Measurements from ENCODE around the gene BARHL1.

Gene BARHL1

DNA sequence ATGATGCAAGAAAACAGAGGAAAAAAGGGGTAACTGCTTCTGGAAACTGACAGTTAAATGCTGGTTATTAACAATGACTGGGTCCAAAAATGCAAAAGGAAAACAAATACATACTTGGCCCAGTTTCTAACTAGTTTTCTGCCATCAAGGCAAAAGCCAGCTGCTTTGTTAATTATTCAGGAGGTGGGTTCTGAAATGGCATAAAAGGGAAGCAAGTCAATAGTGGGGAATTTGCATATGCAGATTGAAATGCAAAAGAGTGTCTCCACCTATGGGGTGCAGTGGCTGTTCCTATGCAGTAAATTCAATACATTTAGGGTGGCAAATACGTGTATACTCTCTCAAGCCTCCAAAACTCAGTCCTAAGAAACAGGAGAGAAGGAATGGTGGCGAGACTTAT is 33.4 kb downstream of the BARHL1 start:
- DNase-seq (ENCODE audit: low read depth in 3 of 3): no peak

DNA sequence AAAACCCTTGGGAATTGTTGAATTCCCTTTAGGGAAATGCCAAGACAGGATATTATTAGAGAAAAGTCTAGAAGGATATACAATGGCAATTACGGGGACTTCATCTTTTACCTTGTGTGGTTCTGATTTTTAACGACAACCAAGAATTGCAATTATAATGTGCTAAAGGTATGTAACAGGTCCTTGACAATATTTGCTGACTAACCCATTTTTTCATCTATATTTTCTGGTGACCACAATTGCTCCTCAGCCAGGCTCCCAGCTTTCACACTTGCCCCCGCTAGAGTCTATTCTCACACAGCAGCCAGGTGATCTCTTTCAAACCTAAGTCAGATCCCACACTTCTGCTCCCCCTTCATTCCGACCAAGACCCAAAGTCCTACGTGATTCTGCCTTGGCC is 34.3 kb downstream of the BARHL1 start:
- no peak for DNase-seq (ENCODE audit: low read depth in 3 of 3)

DNA sequence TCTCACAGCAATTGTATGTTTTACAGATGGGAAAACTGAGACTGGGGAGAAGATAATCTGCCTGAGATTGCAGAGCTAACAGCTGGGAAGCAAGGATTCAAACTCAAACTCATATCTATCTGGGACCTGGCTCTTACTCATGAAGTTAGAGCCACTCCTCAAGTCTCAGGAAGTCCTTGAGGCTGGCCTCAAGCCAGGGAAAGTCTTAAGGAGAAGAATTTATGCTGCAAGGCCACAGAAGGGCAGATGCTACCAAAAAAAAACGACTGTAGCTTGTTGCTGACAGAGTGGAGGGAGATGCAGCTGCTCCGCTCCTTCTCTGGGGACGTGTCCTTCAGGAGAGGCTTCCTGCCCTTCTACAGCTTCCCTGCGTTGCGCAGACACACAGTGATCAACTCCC is 39.8 kb downstream of the BARHL1 start:
- no peak for DNase-seq (ENCODE audit: low read depth in 3 of 3)

GRCh38 chr9:132626285-132626684 is 43.9 kb downstream of the BARHL1 start:
- DNase-seq (ENCODE audit: low read depth in 3 of 3): no peak

GRCh38 chr9:132627106-132627505 is 44.7 kb downstream of the BARHL1 start:
- no peak for DNase-seq (ENCODE audit: low read depth in 3 of 3)

GRCh38 chr9:132627594-132627993 is 45.2 kb downstream of the BARHL1 start:
- no peak for DNase-seq (ENCODE audit: low read depth in 3 of 3)

- no peak for DNase-seq (ENCODE audit: low read depth in 3 of 3)
Measured at GRCh38 chr9:132628746-132629145, 46.3 kb downstream of the BARHL1 start.

DNA sequence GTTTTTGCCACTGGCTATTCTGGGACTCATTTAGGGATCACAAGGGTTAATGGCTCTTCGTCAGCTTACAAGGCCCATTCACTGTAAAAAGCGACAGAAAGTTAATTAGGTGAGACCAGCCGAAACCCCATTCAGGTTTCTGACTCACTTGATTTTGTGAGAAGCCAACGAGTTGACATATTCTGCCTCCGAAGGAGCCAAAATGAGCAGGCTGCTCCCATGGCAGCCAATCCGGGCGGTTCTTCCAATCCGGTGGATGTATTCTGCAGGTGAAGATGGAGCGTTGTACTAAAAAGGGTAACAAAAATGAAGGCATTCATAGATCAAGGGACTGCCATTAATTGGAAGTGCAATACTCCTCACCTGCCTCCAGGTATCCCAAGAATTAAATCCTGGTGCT is 47.7 kb downstream of the BARHL1 start:
- DNase-seq (ENCODE audit: low read depth in 3 of 3): no peak

GRCh38 chr9:132630811-132631210 is 48.4 kb downstream of the BARHL1 start:
- DNase-seq (ENCODE audit: low read depth in 3 of 3): no peak

DNA sequence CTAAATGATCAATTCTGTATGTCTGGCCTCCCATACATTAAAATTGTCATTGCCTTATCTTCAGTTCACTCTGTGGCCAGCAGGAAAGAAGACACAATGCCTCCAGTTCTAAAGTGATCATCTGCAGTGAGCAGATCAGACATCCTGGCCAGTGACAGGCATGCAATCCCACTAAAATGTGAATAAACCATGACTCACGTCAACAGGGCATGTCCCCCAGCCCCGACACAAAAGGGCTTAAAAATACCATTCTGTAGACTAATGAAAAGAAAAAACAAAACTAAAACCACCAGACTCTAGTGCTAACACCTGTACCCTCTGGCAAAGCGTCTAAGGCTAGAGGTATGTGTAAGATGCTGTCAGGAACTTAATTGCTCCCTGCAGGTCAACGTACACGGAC is 48.9 kb downstream of the BARHL1 start:
- DNase-seq (ENCODE audit: low read depth in 3 of 3): no peak

DNA sequence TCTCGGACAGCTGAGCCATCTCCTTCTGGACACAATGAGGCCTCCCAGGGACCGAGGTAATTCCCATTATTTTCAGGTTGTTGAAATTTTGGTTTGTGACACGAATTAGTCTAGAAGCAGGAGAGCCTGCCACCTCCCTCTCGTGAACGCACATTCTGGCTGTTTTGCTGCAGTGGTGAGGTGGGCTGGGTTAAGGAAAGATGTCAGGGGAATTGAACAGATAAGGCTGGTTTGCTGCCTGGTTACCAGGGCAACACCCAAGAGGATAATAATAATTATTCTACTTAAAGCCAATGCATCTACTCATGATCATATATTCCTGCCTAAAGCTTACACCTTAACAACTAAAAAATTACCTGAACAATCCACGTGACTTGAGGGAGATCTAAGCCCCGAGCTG is 49.3 kb downstream of the BARHL1 start:
- DNase-seq (ENCODE audit: low read depth in 3 of 3): no peak

DNA sequence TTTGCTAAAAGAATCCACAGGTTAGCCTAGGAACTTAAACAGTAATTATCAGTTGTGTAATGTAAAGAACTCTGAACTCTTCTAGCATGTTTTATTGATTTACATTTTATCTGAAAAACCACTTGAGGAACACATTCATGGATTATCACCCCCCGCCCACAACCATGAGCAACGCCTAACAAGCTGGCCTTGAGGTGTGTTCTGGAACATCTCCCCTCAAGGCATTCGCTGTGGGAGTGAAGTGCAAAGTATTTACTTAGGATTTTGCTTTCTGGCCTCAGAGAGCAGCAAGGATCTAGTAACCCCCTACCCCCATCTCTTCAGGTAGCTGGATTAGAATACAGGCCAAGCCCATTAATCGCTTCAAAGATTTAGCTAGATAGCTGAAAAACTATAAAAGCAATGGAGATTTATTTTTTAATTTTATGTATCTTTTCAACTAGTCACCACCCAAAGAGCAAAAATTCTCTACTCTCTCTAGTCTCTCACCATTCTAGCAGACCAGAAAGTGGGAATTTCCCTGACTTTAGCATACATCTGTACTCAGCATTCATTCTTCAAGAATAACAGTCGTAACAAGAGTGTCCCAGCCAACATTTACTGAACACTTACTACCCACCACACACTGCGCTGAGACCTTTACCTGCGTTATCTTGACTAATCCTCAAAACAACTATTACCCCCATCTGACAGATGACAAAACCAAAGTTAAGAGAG is 50.2 kb downstream of the BARHL1 start:
- no peak for DNase-seq (ENCODE audit: low read depth in 3 of 3)

- DNase-seq (ENCODE audit: low read depth in 3 of 3): no peak
Measured at GRCh38 chr9:132634327-132634726, 51.9 kb downstream of the BARHL1 start.

- DNase-seq (ENCODE audit: low read depth in 3 of 3): no peak
Measured at GRCh38 chr9:132637351-132637750, 54.9 kb downstream of the BARHL1 start.

DNA sequence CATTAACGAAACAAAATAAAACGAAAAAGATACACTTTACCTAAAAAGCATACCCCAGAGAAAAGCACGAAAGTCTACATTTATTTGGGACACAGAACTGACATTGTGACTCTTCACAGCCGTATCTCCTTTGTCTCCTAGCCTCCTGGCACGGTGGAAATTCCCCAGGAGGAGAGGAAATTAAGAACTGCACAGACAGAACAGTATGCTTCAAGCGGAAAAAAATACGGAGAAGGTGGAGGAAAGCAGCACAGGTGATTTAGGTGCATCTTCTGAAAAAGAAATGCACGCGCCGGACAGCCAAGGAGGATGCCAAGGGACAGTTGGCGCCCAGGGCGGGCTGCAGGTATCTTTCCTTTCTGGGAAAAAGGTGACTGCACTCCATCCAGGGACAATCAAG is 55.4 kb downstream of the BARHL1 start:
- DNase-seq (ENCODE audit: low read depth in 3 of 3): no peak

GRCh38 chr9:132638240-132638639 is 55.8 kb downstream of the BARHL1 start:
- no peak for DNase-seq (ENCODE audit: low read depth in 3 of 3)

- no peak for DNase-seq (ENCODE audit: low read depth in 3 of 3)
Measured at GRCh38 chr9:132639322-132639721, 56.9 kb downstream of the BARHL1 start.

Data from stimulated activated CD4-positive, alpha-beta T cell treated with anti-CD3 and anti-CD28 coated beads, TNF-alpha, amount 100 ng/mL, for 48 hours (primary cell).